A549 (cell line): ENCODE results near the gene ITGA8.

Experiments used
- CEBPB ChIP-seq, 2 experiments: fragments of >200 bp in 1 of 2; sonication (Bioruptor Twin) in 1 of 2; formaldehyde crosslinking in 1 of 2; IDR thresholded peaks; 2 replicates each; pipeline ENCODE4 v1.6.1; 2012 to 2016
- EP300 ChIP-seq, 2 experiments: fragments of >200 bp; sonication (Bioruptor Twin); formaldehyde crosslinking; IDR thresholded peaks; 2 replicates in 1 of 2; 3 replicates in 1 of 2; pipeline ENCODE4 v1.6.1; 2016 to 2017
- FOSL2 ChIP-seq, 2 experiments: fragments of 450-650 bp in 1 of 2; fragments of >200 bp in 1 of 2; sonication (Bioruptor Twin) in 1 of 2; formaldehyde crosslinking; IDR thresholded peaks; 2 replicates each; pipeline versions ENCODE4 v1.5.0 to v1.6.1; 2016 to 2020; ENCODE audit warnings: mild to moderate bottlenecking in 1 of 2, moderate library complexity in 1 of 2
- HDAC2 ChIP-seq: fragments of 200-600 bp; sonication (generic); IDR thresholded peaks from 2 replicates; pipeline ENCODE4 v1.6.1; 2016
- NFE2L2 ChIP-seq: fragments of 150-350 bp; conservative IDR thresholded peaks from 2 replicates; pipeline ENCODE4 v1.6.1; 2014; ENCODE audit warnings: low read length
- POLR2A ChIP-seq: IDR thresholded peaks from 2 replicates; pipeline ENCODE4 v1.6.1; 2012; ENCODE audit warnings: mild to moderate bottlenecking, low read length
- RAD21 ChIP-seq, 2 experiments: fragments of >200 bp in 1 of 2; sonication (Bioruptor Twin) in 1 of 2; formaldehyde crosslinking in 1 of 2; IDR thresholded peaks in 1 of 2; conservative IDR thresholded peaks in 1 of 2; 2 replicates in 1 of 2; 3 replicates in 1 of 2; pipeline ENCODE4 v1.6.1; 2012 to 2018; ENCODE audit warnings: inconsistent platforms in 1 of 2
- RFX5 ChIP-seq: fragments of 450-650 bp; IDR thresholded peaks from 2 replicates; pipeline ENCODE4 v1.7.1; 2014; ENCODE audit warnings: antibody characterized with exemption, mild to moderate bottlenecking, moderate library complexity
- SMC3 ChIP-seq: fragments of >200 bp; sonication (Bioruptor Twin); formaldehyde crosslinking; IDR thresholded peaks from 3 replicates; pipeline ENCODE4 v1.6.1; 2018; ENCODE audit warnings: inconsistent platforms
- TF ChIP-seq, protein P1 (sequence below): IDR thresholded peaks from 2 replicates; pipeline ENCODE4 v1.6.1; 2012
- TF ChIP-seq, protein P2 (sequence below): fragments of >200 bp; sonication (Bioruptor Twin); formaldehyde crosslinking; IDR thresholded peaks from 3 replicates; pipeline ENCODE4 v1.5.1; 2016
- TF ChIP-seq, protein P3 (sequence below): fragments of 450-650 bp; IDR thresholded peaks from 2 replicates; pipeline ENCODE4 v1.6.1; 2014; ENCODE audit warnings: antibody characterized with exemption
- TF ChIP-seq, protein P4 (sequence below): IDR thresholded peaks from 2 replicates; pipeline ENCODE4 v1.6.1; 2012; ENCODE audit warnings: low read depth, borderline replicate concordance
- TF ChIP-seq, protein P5 (sequence below): fragments of 200-600 bp; sonication (generic); IDR thresholded peaks from 2 replicates; pipeline ENCODE4 v1.6.1; 2016; ENCODE audit warnings: antibody characterized with exemption, mild to moderate bottlenecking, moderate library complexity

DNA sequence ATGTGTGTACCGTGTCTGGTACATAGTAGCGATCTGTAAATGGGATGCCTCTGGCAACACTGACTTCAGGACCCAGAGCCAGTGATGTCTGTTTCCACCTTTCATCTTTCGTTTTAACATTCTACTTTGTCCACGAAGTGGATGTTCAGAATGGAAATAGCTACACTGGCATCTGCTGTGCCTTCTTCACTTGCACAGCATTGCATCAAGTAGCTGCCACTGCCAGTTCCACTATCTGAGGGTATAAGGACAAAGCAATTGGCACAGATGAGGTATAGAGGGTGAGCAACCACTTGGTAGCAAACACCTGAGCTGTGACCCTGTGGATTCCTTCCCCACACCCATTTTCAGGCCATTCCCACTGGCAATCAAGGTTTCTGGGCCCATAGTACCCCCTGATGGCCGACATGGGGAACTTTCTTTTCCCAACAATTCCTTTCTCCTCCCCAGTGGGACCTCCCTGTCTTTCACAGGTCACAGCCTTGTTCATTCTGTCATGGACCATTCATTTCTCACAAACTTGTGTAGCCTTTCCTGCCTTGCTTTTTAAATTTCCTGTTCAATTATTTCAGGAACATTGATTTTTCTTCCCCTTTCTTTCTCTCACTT is 4.0 kb downstream of the ITGA8 start:
- TF ChIP-seq, protein P1, sequence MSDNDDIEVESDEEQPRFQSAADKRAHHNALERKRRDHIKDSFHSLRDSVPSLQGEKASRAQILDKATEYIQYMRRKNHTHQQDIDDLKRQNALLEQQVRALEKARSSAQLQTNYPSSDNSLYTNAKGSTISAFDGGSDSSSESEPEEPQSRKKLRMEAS: no peak
- TF ChIP-seq, protein P2, sequence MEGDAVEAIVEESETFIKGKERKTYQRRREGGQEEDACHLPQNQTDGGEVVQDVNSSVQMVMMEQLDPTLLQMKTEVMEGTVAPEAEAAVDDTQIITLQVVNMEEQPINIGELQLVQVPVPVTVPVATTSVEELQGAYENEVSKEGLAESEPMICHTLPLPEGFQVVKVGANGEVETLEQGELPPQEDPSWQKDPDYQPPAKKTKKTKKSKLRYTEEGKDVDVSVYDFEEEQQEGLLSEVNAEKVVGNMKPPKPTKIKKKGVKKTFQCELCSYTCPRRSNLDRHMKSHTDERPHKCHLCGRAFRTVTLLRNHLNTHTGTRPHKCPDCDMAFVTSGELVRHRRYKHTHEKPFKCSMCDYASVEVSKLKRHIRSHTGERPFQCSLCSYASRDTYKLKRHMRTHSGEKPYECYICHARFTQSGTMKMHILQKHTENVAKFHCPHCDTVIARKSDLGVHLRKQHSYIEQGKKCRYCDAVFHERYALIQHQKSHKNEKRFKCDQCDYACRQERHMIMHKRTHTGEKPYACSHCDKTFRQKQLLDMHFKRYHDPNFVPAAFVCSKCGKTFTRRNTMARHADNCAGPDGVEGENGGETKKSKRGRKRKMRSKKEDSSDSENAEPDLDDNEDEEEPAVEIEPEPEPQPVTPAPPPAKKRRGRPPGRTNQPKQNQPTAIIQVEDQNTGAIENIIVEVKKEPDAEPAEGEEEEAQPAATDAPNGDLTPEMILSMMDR: peak; percentile 20; the same call in 2 of the 3 replicates
- TF ChIP-seq, protein P3, sequence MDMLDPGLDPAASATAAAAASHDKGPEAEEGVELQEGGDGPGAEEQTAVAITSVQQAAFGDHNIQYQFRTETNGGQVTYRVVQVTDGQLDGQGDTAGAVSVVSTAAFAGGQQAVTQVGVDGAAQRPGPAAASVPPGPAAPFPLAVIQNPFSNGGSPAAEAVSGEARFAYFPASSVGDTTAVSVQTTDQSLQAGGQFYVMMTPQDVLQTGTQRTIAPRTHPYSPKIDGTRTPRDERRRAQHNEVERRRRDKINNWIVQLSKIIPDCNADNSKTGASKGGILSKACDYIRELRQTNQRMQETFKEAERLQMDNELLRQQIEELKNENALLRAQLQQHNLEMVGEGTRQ: no peak
- TF ChIP-seq RAD21 (conservative IDR thresholded peaks at IDR 0.05 in 1 of 2, IDR thresholded peaks at IDR 0.05 in 1 of 2) (peak; percentile 45 to 53; a peak in 4 of 5 replicates), CEBPB (IDR thresholded peaks at IDR 0.05) (no peak), POLR2A (no peak), RFX5 (no peak), HDAC2 (no peak), NFE2L2 (no peak), FOSL2 (IDR thresholded peaks at IDR 0.05) (no peak), FOSL2 (CRISPR knock-in tag; IDR thresholded peaks at IDR 0.05) (no peak), SMC3 (0 out of 3 replicates have a peak, but pooled peaks have one; percentile 23), EP300 (IDR thresholded peaks at IDR 0.05) (no peak)
- TF ChIP-seq, protein P4, sequence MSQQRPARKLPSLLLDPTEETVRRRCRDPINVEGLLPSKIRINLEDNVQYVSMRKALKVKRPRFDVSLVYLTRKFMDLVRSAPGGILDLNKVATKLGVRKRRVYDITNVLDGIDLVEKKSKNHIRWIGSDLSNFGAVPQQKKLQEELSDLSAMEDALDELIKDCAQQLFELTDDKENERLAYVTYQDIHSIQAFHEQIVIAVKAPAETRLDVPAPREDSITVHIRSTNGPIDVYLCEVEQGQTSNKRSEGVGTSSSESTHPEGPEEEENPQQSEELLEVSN: no peak
- TF ChIP-seq, protein P5, sequence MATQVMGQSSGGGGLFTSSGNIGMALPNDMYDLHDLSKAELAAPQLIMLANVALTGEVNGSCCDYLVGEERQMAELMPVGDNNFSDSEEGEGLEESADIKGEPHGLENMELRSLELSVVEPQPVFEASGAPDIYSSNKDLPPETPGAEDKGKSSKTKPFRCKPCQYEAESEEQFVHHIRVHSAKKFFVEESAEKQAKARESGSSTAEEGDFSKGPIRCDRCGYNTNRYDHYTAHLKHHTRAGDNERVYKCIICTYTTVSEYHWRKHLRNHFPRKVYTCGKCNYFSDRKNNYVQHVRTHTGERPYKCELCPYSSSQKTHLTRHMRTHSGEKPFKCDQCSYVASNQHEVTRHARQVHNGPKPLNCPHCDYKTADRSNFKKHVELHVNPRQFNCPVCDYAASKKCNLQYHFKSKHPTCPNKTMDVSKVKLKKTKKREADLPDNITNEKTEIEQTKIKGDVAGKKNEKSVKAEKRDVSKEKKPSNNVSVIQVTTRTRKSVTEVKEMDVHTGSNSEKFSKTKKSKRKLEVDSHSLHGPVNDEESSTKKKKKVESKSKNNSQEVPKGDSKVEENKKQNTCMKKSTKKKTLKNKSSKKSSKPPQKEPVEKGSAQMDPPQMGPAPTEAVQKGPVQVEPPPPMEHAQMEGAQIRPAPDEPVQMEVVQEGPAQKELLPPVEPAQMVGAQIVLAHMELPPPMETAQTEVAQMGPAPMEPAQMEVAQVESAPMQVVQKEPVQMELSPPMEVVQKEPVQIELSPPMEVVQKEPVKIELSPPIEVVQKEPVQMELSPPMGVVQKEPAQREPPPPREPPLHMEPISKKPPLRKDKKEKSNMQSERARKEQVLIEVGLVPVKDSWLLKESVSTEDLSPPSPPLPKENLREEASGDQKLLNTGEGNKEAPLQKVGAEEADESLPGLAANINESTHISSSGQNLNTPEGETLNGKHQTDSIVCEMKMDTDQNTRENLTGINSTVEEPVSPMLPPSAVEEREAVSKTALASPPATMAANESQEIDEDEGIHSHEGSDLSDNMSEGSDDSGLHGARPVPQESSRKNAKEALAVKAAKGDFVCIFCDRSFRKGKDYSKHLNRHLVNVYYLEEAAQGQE: no peak
